Neuron (in vitro differentiated cells): ENCODE measurements around the gene ATP2A3.

Source experiments
- H2AFZ ChIP-seq: one replicate; pipeline ENCODE4 v1.6.1; 2013; ENCODE audit warnings: low read depth, mild to moderate bottlenecking, inconsistent platforms, low read length, moderate library complexity
- H3K27me3 ChIP-seq: one replicate; pipeline ENCODE4 v1.6.1; 2013; ENCODE audit warnings: low read length; ENCODE audit not compliant: insufficient read depth
- H3K36me3 ChIP-seq: one replicate; pipeline ENCODE4 v1.6.1; 2013; ENCODE audit warnings: low read length; ENCODE audit not compliant: insufficient read depth
- H3K4me1 ChIP-seq: one replicate; pipeline ENCODE4 v1.6.1; 2013; ENCODE audit warnings: low read length; ENCODE audit not compliant: insufficient read depth
- H3K4me3 ChIP-seq: 2 replicates; pipeline ENCODE4 v1.5.1; 2013; ENCODE audit warnings: mild to moderate bottlenecking, low read length, moderate library complexity
- H3K9me3 ChIP-seq: one replicate; pipeline ENCODE4 v1.6.1; 2013; ENCODE audit warnings: low read length

The ATP2A3 gene

GRCh38 chr17:3962217-3962964 is 1.8 kb downstream of the ATP2A3 start:
- no peak overlapping the region for H3K4me3 ChIP-seq
- no peaks in the 10 kb centered on the region for H3K9me3 ChIP-seq
- no peaks in the 10 kb centered on the region for H3K36me3 ChIP-seq
- H3K27me3 ChIP-seq, result peaks cover 82% of the 10 kb centered on the region
- H2AFZ ChIP-seq, result no peak overlapping the region
- no peaks in the 10 kb centered on the region for H3K4me1 ChIP-seq

GRCh38 chr17:3961564-3962047 is 2.6 kb downstream of the ATP2A3 start:
- Histone ChIP-seq H3K4me3 (no peak overlapping the region), H3K27me3 (peaks cover 82% of the 10 kb centered on the region), H3K4me1 (no peaks in the 10 kb centered on the region), H2AFZ (no peak overlapping the region), H3K36me3 (no peaks in the 10 kb centered on the region), H3K9me3 (no peaks in the 10 kb centered on the region)

- Histone ChIP-seq H3K4me1 (peaks cover 3% of the 10 kb centered on the region), H3K4me3 (no peak overlapping the region), H3K36me3 (no peaks in the 10 kb centered on the region), H3K9me3 (no peaks in the 10 kb centered on the region), H2AFZ (no peak overlapping the region), H3K27me3 (peaks cover 79% of the 10 kb centered on the region)
These were observed 3.5 kb downstream of the ATP2A3 start for GRCh38 chr17:3960764-3961163.

DNA sequence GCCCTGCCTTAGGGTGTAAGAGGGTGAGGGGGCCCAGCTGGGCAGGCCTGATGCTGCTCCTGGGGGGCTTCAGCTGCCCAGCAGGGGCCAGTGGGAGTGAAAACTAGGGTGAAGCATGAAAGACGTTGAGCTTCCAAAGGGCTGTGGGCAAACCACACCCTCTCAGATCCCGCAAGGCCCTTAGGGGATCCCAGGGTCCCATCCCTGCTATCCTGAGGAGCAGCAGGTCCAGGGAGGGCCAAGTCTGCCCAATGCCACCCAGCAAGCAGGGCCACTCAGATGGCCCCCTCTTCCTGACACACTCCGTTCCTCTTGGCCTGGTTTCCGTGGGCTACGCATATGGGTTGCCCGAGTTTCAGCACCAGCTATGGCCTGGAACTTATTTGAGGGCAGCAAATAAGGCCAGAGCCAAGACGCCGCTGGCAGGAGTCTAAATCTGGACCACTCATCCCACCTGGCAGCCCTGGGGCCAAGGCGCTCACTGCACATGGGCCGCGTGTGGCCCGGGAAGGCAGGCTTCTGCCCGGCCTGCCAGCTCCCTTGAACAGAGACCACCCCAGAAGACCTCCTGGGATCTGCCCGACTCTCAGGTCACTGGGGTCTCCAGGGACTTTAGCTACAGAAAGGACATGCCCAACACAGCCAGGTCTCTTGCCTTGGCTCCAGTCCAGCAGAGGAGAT is 4.2 kb downstream of the ATP2A3 start:
- H2AFZ ChIP-seq, result no peak overlapping the region
- H3K36me3 ChIP-seq, result no peaks in the 10 kb centered on the region
- no peak overlapping the region for H3K4me3 ChIP-seq
- peaks cover 3% of the 10 kb centered on the region for H3K4me1 ChIP-seq
- peaks cover 73% of the 10 kb centered on the region for H3K27me3 ChIP-seq
- H3K9me3 ChIP-seq, result no peaks in the 10 kb centered on the region

DNA sequence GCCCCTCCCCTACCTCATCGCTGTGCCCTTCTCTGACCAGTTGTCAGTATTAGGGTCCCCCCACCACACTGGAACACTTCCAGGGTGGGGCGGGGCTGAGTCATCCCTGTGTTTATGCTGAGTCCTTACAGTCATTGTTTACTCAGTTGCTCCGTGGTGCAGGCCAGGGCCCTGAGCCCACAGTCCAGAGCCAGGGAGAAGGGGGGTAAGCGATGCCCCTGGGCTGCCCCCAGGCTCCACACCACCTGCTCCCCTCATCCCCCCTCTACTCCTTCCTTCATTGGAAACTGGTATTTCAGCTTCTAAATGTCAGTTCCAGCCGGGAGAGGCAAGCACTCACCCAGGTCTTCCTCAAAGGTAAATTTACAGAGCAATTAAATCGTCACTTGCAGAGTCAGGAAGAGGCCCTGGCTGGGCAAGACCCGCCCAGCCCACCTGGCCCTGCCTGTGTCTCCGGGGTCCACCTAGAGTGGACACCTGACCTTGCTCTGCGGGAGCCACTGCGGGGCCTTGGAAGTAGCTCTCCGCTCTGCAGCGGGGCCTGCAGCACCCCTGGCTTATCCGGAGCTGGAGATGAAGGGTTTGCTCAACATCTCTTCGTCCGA is 4.8 kb downstream of the ATP2A3 start:
- H2AFZ ChIP-seq, result no peak overlapping the region
- H3K4me3 ChIP-seq, result no peak overlapping the region
- H3K9me3 ChIP-seq, result no peaks in the 10 kb centered on the region
- no peaks in the 10 kb centered on the region for H3K36me3 ChIP-seq
- peaks cover 3% of the 10 kb centered on the region for H3K4me1 ChIP-seq
- H3K27me3 ChIP-seq, result peaks cover 67% of the 10 kb centered on the region

DNA sequence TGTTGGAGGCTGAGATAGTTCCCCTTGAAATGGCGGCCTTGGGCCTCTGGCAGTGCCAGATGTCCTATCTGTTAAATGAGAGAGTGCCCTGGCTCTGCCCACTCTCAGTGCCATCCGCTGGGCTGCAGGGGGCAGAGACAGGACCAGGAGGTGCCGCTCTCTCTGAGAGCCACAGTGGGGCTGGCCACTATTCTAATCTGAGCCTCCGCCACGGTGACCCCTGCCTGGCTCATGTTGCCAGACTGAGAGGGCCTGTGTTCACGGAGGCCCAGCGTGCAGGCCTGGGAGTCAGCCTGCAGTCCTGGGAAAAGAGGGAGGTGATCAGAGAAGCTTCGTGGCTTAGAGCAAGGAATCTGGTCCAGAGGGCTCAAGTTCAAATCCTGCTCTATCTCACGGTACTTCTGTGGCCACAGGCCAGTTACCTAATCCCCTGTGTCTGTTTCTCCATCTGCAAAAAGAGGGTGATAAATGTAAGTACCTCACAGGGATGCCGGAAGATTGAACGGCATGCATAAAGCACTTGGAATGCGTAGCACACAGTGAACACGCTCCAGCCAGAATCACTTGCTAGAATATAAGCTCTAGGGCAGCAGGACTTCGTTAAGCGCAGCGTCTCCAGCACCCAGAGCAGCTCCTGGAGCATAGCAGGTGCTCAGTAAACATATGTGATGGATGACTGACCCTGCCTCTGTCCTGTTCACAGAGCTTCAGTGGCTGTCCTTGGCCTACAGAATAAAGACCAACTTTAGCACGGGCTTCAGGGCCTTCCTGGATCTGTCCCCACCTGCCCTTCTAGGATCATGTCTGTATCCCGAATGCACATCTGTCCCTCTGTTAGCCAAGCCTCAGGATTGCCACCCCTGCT is 6.3 kb downstream of the ATP2A3 start:
- no peak overlapping the region for H3K4me3 ChIP-seq
- H3K36me3 ChIP-seq, result no peaks in the 10 kb centered on the region
- H2AFZ ChIP-seq, result no peak overlapping the region
- H3K4me1 ChIP-seq, result peaks cover 3% of the 10 kb centered on the region
- peaks cover 53% of the 10 kb centered on the region for H3K27me3 ChIP-seq
- no peaks in the 10 kb centered on the region for H3K9me3 ChIP-seq

DNA sequence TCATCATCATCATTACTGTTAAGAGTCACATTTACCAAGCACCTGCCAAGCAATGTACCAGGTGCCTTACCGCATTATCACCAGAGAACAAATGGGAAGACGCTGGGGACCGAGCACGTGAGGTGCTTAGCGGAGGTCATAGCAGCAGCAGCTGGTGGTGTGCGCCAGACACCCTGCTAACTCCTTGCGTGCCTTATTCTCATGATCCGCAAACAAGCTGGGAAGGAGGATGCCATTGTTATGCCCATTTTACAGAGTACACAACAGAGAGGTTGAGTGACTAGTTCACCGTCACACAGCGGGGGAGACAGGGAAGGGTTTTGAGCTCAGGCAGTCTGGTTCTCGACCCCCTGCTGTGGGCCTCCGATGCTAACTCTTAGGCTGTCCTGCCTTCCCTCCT is 7.3 kb downstream of the ATP2A3 start:
- H3K4me1 ChIP-seq, result peaks cover 3% of the 10 kb centered on the region
- H3K9me3 ChIP-seq, result no peaks in the 10 kb centered on the region
- no peak overlapping the region for H3K4me3 ChIP-seq
- H2AFZ ChIP-seq, result no peak overlapping the region
- H3K36me3 ChIP-seq, result no peaks in the 10 kb centered on the region
- peaks cover 43% of the 10 kb centered on the region for H3K27me3 ChIP-seq

DNA sequence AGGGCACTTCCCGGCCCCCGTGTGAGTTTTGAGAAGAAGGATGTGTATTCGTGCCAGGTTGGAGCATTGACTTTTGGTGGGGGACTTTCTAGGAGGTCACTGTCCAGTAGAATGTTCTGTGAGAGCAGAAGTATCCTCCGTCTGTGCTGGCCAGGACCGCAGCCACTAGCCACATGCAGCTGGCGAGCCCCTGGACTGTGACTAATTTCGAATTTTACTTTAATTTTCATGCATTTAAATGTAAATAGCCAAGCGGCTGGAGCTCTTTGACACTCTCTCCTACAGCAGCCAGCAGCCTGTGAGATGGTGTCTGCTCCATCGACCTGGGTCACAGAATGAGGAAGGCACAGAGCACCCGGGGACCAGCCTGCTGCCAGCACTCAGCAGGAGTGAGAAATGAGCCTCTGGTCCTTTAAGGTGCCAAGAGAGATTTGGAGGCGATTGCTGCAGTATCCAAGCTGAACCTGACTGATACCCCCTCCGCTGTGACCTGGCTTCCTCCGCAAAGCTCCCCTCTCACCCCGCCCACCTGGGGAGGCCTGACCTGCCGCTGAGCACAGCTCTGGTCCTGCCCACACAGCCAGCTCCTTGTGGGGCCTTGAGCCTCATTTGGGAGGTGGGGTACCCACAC is 7.8 kb downstream of the ATP2A3 start:
- no peak overlapping the region for H2AFZ ChIP-seq
- no peak overlapping the region for H3K4me3 ChIP-seq
- peaks cover 3% of the 10 kb centered on the region for H3K4me1 ChIP-seq
- H3K9me3 ChIP-seq, result no peaks in the 10 kb centered on the region
- H3K36me3 ChIP-seq, result no peaks in the 10 kb centered on the region
- peaks cover 38% of the 10 kb centered on the region for H3K27me3 ChIP-seq

DNA sequence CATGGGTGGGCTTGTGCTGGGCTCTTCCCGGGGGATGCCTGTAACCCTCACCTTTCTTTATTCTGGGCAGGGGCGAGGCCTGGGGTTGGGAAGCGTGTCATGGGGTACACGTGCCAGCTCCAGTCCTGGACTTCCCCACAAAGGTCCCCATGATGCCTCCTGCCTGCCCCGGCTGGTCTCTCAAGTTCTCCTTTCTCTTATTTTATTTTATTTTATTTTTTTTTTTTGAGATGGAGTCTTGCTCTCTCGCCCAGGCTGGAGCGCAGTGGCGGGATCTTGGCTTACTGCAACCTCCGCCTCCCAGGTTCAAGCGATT is 8.6 kb downstream of the ATP2A3 start:
- H3K4me1 ChIP-seq, result peaks cover 3% of the 10 kb centered on the region

GRCh38 chr17:3954976-3955672 is 9.1 kb downstream of the ATP2A3 start:
- Histone ChIP-seq H2AFZ (no peak overlapping the region), H3K4me1 (peaks cover 3% of the 10 kb centered on the region), H3K9me3 (no peaks in the 10 kb centered on the region), H3K36me3 (no peaks in the 10 kb centered on the region), H3K4me3 (no peak overlapping the region), H3K27me3 (peaks cover 26% of the 10 kb centered on the region)

More for the DNA sequence above, 8.6 kb downstream of the ATP2A3 start:
- H3K4me3 ChIP-seq, result no peak overlapping the region
- H2AFZ ChIP-seq, result no peak overlapping the region
- no peaks in the 10 kb centered on the region for H3K9me3 ChIP-seq
- no peaks in the 10 kb centered on the region for H3K36me3 ChIP-seq
- peaks cover 30% of the 10 kb centered on the region for H3K27me3 ChIP-seq

GRCh38 chr17:3954086-3954485 is 10.2 kb downstream of the ATP2A3 start:
- Histone ChIP-seq H3K4me1 (peaks cover 3% of the 10 kb centered on the region), H3K4me3 (no peak overlapping the region), H3K27me3 (peaks cover 16% of the 10 kb centered on the region), H3K36me3 (no peaks in the 10 kb centered on the region), H3K9me3 (no peaks in the 10 kb centered on the region), H2AFZ (no peak overlapping the region)

GRCh38 chr17:3953542-3953941 is 10.7 kb downstream of the ATP2A3 start:
- Histone ChIP-seq H3K4me3 (no peak overlapping the region), H3K36me3 (no peaks in the 10 kb centered on the region), H3K4me1 (peaks cover 3% of the 10 kb centered on the region), H3K9me3 (no peaks in the 10 kb centered on the region), H3K27me3 (peaks cover 14% of the 10 kb centered on the region), H2AFZ (no peak overlapping the region)
